Hepatocyte (in vitro differentiated cells): ENCODE results near the gene SLC66A2. TPM values are rescaled to one million over a fixed set of nuclear protein-coding genes. Genes with fewer than 3 reads are reported as not detected.

Experiments used
- DNase-seq: peaks from one replicate; pipeline ENCODE4 v3.0.0-alpha.2; 2016; ENCODE audit warnings: low spot score
- H2AFZ ChIP-seq: fragments of 200-600 bp; sonication (generic); 2 replicates; pipeline ENCODE4 v1.6.0; 2016; ENCODE audit warnings: antibody characterized with exemption, mild to moderate bottlenecking
- H3K27ac ChIP-seq: fragments of 200-600 bp; sonication (generic); 2 replicates; pipeline ENCODE4 v1.5.1; 2016; ENCODE audit warnings: mild to moderate bottlenecking
- H3K27me3 ChIP-seq: fragments of 200-600 bp; sonication (generic); 2 replicates; pipeline ENCODE4 v1.6.1; 2016
- H3K36me3 ChIP-seq: fragments of 200-600 bp; sonication (generic); replicated peaks from 2 replicates; pipeline ENCODE4 v1.5.1; 2016; ENCODE audit warnings: low read depth; ENCODE audit not compliant: insufficient read depth
- H3K4me1 ChIP-seq: fragments of 200-600 bp; sonication (generic); 2 replicates; pipeline ENCODE4 v1.5.1; 2016; ENCODE audit warnings: mild to moderate bottlenecking, moderate library complexity; ENCODE audit not compliant: insufficient read depth
- H3K4me2 ChIP-seq: fragments of 200-600 bp; sonication (generic); 2 replicates; pipeline ENCODE4 v1.6.0; 2016
- H3K4me3 ChIP-seq: fragments of 200-600 bp; sonication (generic); 2 replicates; pipeline ENCODE4 v1.5.1; 2016; ENCODE audit warnings: mild to moderate bottlenecking
- H3K79me2 ChIP-seq: fragments of 200-600 bp; sonication (generic); 2 replicates; pipeline ENCODE4 v1.6.0; 2017; ENCODE audit warnings: mild to moderate bottlenecking
- H3K9me2 ChIP-seq: fragments of 200-600 bp; sonication (generic); replicated peaks from 2 replicates; pipeline ENCODE4 v1.6.0; 2017; ENCODE audit warnings: mild to moderate bottlenecking; ENCODE audit not compliant: insufficient read depth
- H3K9me3 ChIP-seq: fragments of 200-600 bp; sonication (generic); 2 replicates; pipeline ENCODE4 v1.5.1; 2016; ENCODE audit warnings: low read depth, mild to moderate bottlenecking
- H4K20me1 ChIP-seq: fragments of 200-600 bp; sonication (generic); 2 replicates; pipeline ENCODE4 v1.6.0; 2016; ENCODE audit warnings: mild to moderate bottlenecking; ENCODE audit not compliant: insufficient read depth, poor library complexity, severe bottlenecking
- CTCF ChIP-seq: fragments of 200-600 bp; sonication (generic); IDR thresholded peaks from 2 replicates; pipeline ENCODE4 v1.5.1; 2016; ENCODE audit warnings: antibody characterized with exemption, mild to moderate bottlenecking; ENCODE audit not compliant: poor library complexity
- EZH2 ChIP-seq: fragments of 200-600 bp; sonication (generic); IDR thresholded peaks from 2 replicates; pipeline ENCODE4 v1.6.1; 2016; ENCODE audit warnings: antibody characterized with exemption, mild to moderate bottlenecking, borderline replicate concordance
- EZH2phosphoT487 ChIP-seq: fragments of 200-600 bp; sonication (generic); IDR thresholded peaks from one replicate; pipeline ENCODE4 v1.6.1; 2018; ENCODE audit warnings: antibody characterized with exemption, mild to moderate bottlenecking, low read depth, moderate library complexity; ENCODE audit not compliant: unreplicated experiment, severe bottlenecking
- WGBS: methylation state at CpG from one replicate; pipeline ENCODE4 v1.1.6; 2016; ENCODE audit warnings: low lambda C conversion rate; ENCODE audit errors: missing lambda C conversion rate; 5-methylcytosine and 5-hydroxymethylcytosine counted together
- polyA plus RNA-seq: library from polyadenylated mRNA; unstranded; fragments of >200 nt; fragmentation: Nextera tagmentation; extraction: Ambion mirVana; gene quantifications from 2 replicates; pipeline ENCODE4 v1.2.1, GENCODE V29; 2016
- total RNA-seq: library from RNA; depleted of rRNA; stranded (reverse); fragments of >200 nt; gene quantifications from 2 replicates; pipeline ENCODE4 v1.2.3, GENCODE V29; 2014

Gene SLC66A2
- total and polyA plus RNA-seq, 2 experiments from 2014 or later = 31.1 to 36.5 TPM

- no peaks in the 10 kb centered on the region for H3K36me3 ChIP-seq
- 87% methylated on average over 7 of the region's 7 CpGs for WGBS
- H3K4me3 ChIP-seq = no peak overlapping the region
- H3K4me2 ChIP-seq = no peak overlapping the region
- H3K9me3 ChIP-seq = no peaks in the 10 kb centered on the region
- no peaks in the 10 kb centered on the region for H3K27me3 ChIP-seq
- H4K20me1 ChIP-seq = no peaks in the 10 kb centered on the region
- H2AFZ ChIP-seq = no peak overlapping the region
- H3K9me2 ChIP-seq = no peaks in the 10 kb centered on the region
- H3K4me1 ChIP-seq = peaks cover 6% of the 10 kb centered on the region
- no peak overlapping the region for H3K27ac ChIP-seq
- DNase-seq = no peak
- no peaks in the 10 kb centered on the region for H3K79me2 ChIP-seq
- no peak for TF ChIP-seq EZH2phosphoT487
- no peak for TF ChIP-seq EZH2
- TF ChIP-seq CTCF = no peak
Observed at GRCh38 chr18:79859314-79859713, 92.1 kb downstream of the SLC66A2 start.

- Histone ChIP-seq H4K20me1 (no peaks in the 10 kb centered on the region), H3K4me1 (peaks cover 6% of the 10 kb centered on the region), H3K9me2 (no peaks in the 10 kb centered on the region), H2AFZ (no peak overlapping the region), H3K9me3 (no peaks in the 10 kb centered on the region), H3K36me3 (no peaks in the 10 kb centered on the region), H3K27me3 (no peaks in the 10 kb centered on the region), H3K27ac (no peak overlapping the region), H3K4me2 (no peak overlapping the region), H3K79me2 (no peaks in the 10 kb centered on the region), H3K4me3 (no peak overlapping the region)
- no peak for TF ChIP-seq EZH2
- TF ChIP-seq EZH2phosphoT487 = no peak
- TF ChIP-seq CTCF = no peak
- no peak for DNase-seq
- 61% methylated on average over 14 of the region's 14 CpGs for WGBS
Observed at GRCh38 chr18:79857082-79857671, 94.3 kb downstream of the SLC66A2 start.

GRCh38 chr18:79856119-79857007 lies 95.1 kb downstream of the SLC66A2 start:
- Histone ChIP-seq H4K20me1 (no peaks in the 10 kb centered on the region), H3K9me2 (no peaks in the 10 kb centered on the region), H3K4me3 (no peak overlapping the region), H3K36me3 (no peaks in the 10 kb centered on the region), H2AFZ (no peak overlapping the region), H3K9me3 (no peaks in the 10 kb centered on the region), H3K27ac (peak overlapping the region; percentile 34), H3K4me2 (peak overlapping the region; percentile 28), H3K4me1 (peaks cover 6% of the 10 kb centered on the region), H3K79me2 (no peaks in the 10 kb centered on the region), H3K27me3 (no peaks in the 10 kb centered on the region)
- no peak for TF ChIP-seq EZH2
- no peak for TF ChIP-seq CTCF
- TF ChIP-seq EZH2phosphoT487 = no peak
- peak; percentile 73 for DNase-seq
- 51% methylated on average over 26 of the region's 26 CpGs for WGBS
